Nephron (organoid): ENCODE results near the gene TBRG1.

Experiments
- H3K27ac Mint-ChIP-seq, 3 experiments: 2 replicates each; pipeline ENCODE4 v1.8.0; 2020; ENCODE audit warnings: mixed read lengths in 3 of 3, mild to moderate bottlenecking in 2 of 3, moderate library complexity in 1 of 3
- H3K27me3 Mint-ChIP-seq: 2 replicates; pipeline ENCODE4 v1.8.0; 2021; ENCODE audit warnings: low read depth, mild to moderate bottlenecking, moderate library complexity, mixed read lengths
- H3K36me3 Mint-ChIP-seq: 2 replicates; pipeline ENCODE4 v1.8.0; 2020; ENCODE audit warnings: low read depth, mixed read lengths
- H3K4me1 Mint-ChIP-seq: 2 replicates; pipeline ENCODE4 v1.8.0; 2020; ENCODE audit warnings: mixed read lengths
- H3K4me3 Mint-ChIP-seq, 3 experiments: 2 replicates each; pipeline ENCODE4 v1.8.0; 2020; ENCODE audit warnings: mild to moderate bottlenecking in 3 of 3, mixed read lengths in 3 of 3, moderate library complexity in 2 of 3
- H3K9me3 Mint-ChIP-seq: 2 replicates; pipeline ENCODE4 v1.8.0; 2020; ENCODE audit warnings: mixed read lengths
- CTCF ChIP-seq, 3 experiments: fragments of 200-600 bp; sonication (generic); IDR thresholded peaks; one replicate each; pipeline ENCODE4 v1.5.0; 2021; ENCODE audit warnings: antibody characterized with exemption in 3 of 3; ENCODE audit not compliant: unreplicated experiment in 3 of 3

Gene TBRG1

GRCh38 chr11:124610295-124610694 is 12.4 kb upstream of the TBRG1 start:
- Mint-ChIP-seq H3K9me3 (no peaks in the 10 kb centered on the region), H3K27me3 (no peaks in the 10 kb centered on the region), H3K27ac (no peak overlapping the region), H3K4me3 (no peak overlapping the region), H3K36me3 (no peaks in the 10 kb centered on the region), H3K4me1 (no peaks in the 10 kb centered on the region)
- no peak for TF ChIP-seq CTCF (IDR thresholded peaks at IDR 0.05; ENCODE audit: unreplicated experiment in 3 of 3)

- no peaks in the 10 kb centered on the region for H3K36me3 Mint-ChIP-seq
- no peak within 1 kb of the TSS for H3K27ac Mint-ChIP-seq
- TF ChIP-seq CTCF (IDR thresholded peaks at IDR 0.05; ENCODE audit: unreplicated experiment in 3 of 3), result no peak
- H3K9me3 Mint-ChIP-seq, result no peaks in the 10 kb centered on the region
- no peaks in the 10 kb centered on the region for H3K27me3 Mint-ChIP-seq
- H3K4me1 Mint-ChIP-seq, result no peaks in the 10 kb centered on the region
- H3K4me3 Mint-ChIP-seq, result no peak within 1 kb of the TSS
These were observed 11.6 kb upstream of the TBRG1 start, which contains the start of gene PANX3 for GRCh38 chr11:124611064-124611463. Gene PANX3, plus strand, starts transcription at chr11:124611428. Its CDS starts 129 bp downstream, at chr11:124611557.

- H3K4me1 Mint-ChIP-seq, result no peaks in the 10 kb centered on the region
- H3K36me3 Mint-ChIP-seq, result no peaks in the 10 kb centered on the region
- H3K9me3 Mint-ChIP-seq, result no peaks in the 10 kb centered on the region
- H3K27ac Mint-ChIP-seq, result no peak overlapping the region
- no peak overlapping the region for H3K4me3 Mint-ChIP-seq
- no peaks in the 10 kb centered on the region for H3K27me3 Mint-ChIP-seq
- no peak for TF ChIP-seq CTCF (IDR thresholded peaks at IDR 0.05; ENCODE audit: unreplicated experiment in 3 of 3)
These were observed 10.6 kb upstream of the TBRG1 start for GRCh38 chr11:124612045-124612444.

GRCh38 chr11:124612567-124613246 is 10.0 kb upstream of the TBRG1 start:
- no peaks in the 10 kb centered on the region for H3K27me3 Mint-ChIP-seq
- no peaks in the 10 kb centered on the region for H3K4me1 Mint-ChIP-seq
- no peak overlapping the region for H3K27ac Mint-ChIP-seq
- no peak for TF ChIP-seq CTCF (IDR thresholded peaks at IDR 0.05; ENCODE audit: unreplicated experiment in 3 of 3)
- no peaks in the 10 kb centered on the region for H3K36me3 Mint-ChIP-seq
- H3K4me3 Mint-ChIP-seq, result no peak overlapping the region
- H3K9me3 Mint-ChIP-seq, result no peaks in the 10 kb centered on the region

GRCh38 chr11:124618863-124619262 is 3.8 kb upstream of the TBRG1 start:
- Mint-ChIP-seq H3K4me1 (peaks cover 6% of the 10 kb centered on the region), H3K36me3 (no peaks in the 10 kb centered on the region), H3K27ac (no peak overlapping the region), H3K4me3 (no peak overlapping the region), H3K27me3 (no peaks in the 10 kb centered on the region), H3K9me3 (no peaks in the 10 kb centered on the region)
- no peak for TF ChIP-seq CTCF (IDR thresholded peaks at IDR 0.05; ENCODE audit: unreplicated experiment in 3 of 3)
